ENCODE measurements around the gene ZNF750.
A peak's percentile ranks its signal among the peaks of the same experiment; 100 is the strongest.

Gene ZNF750

DNA sequence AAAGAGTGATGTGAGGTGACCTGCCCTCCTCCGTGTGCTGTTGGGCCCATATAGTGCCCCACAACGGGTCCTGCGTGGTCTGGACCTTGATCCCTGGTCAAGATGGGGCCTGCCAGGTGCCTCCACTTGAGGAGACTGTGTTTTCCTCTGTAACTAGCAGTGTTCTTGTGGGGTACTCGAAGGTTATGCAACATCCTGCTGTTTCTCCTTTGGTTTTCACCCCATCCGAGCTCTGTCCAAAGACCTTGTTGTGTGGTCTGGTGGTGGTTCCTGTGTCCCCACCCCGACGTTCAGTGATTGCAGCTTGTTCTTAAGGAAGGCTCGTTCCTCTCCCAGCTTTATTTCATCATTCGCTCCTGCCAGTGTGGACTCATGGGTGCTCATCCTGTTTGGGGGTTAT, 38.7 kb upstream of the ZNF750 start:
- no peak for TF ChIP-seq CTCF (conservative IDR thresholded peaks at IDR 0.05; ENCODE audit: low read depth)
- POLR2A ChIA-PET (ENCODE audit: low non-redundant PET) = no interaction called here
- peak overlapping the region; percentile 97 for H3K27ac ChIP-seq
- CTCF ChIA-PET = no interaction called here
- no peak for DNase-seq (ENCODE audit: low spot score)

GRCh38 chr17:82876602-82877379, 37.0 kb upstream of the ZNF750 start:
- DNase-seq (ENCODE audit: low spot score) = peak; percentile 80
- peak; percentile 43 for TF ChIP-seq CTCF (conservative IDR thresholded peaks at IDR 0.05; ENCODE audit: low read depth)
- peak overlapping the region; percentile 97 for H3K27ac ChIP-seq
- POLR2A ChIA-PET (ENCODE audit: low non-redundant PET) = interaction anchor here (1.0 to 2.3 kb wide), 3 partner anchors 35 to 38 kb away, joined by 3 to 12 read pairs (median 3); partner anchors contain the start of gene ZNF750
- CTCF ChIA-PET = interaction anchor here (0.6 to 3.0 kb wide), 10 partner anchors 9 to 158 kb away, joined by 3 to 20 read pairs (median 3); no protein-coding TSS in a partner anchor

DNA sequence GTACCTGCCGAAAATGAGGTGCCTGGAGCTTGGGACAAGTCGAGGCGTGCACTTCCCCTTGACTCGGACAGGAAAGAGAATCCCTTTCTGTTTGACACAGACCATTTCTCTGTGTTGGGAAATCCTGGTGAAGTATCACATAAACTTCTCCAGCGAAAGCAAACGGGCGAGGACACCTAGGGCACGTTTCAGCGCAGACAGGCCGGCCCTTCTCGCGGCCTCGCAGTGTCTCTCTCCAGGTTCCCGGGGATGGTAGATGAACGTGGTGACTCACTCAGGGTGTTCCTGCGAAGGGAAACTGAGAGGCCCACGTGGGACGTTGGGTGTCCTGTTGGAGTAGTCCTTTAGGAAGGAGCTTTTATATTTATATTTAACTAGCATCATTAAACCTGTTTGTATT, 36.3 kb upstream of the ZNF750 start:
- peak overlapping the region; percentile 97 for H3K27ac ChIP-seq
- DNase-seq (ENCODE audit: low spot score) = peak; percentile 92
- no peak for TF ChIP-seq CTCF (conservative IDR thresholded peaks at IDR 0.05; ENCODE audit: low read depth)
- ChIA-PET POLR2A (ENCODE audit: low non-redundant PET) (interaction anchor here (1.0 to 2.3 kb wide), 5 partner anchors 16 to 37 kb away, joined by 3 to 12 read pairs (median 4); partner anchors contain the start of gene ZNF750), CTCF (interaction anchor here (0.6 to 3.0 kb wide), 11 partner anchors 10 to 159 kb away, joined by 3 to 20 read pairs (median 3); no protein-coding TSS in a partner anchor)

GRCh38 chr17:82875407-82875856, 35.6 kb upstream of the ZNF750 start:
- POLR2A ChIA-PET (ENCODE audit: low non-redundant PET) = interaction anchor here (0.8 to 2.3 kb wide), 7 partner anchors 9 to 41 kb away, joined by 3 to 12 read pairs (median 7); partner anchors contain the start of gene ZNF750
- peak; percentile 91 for DNase-seq (ENCODE audit: low spot score)
- CTCF ChIA-PET = interaction anchor here (0.6 to 3.0 kb wide), 6 partner anchors 25 to 1053 kb away, joined by 3 to 20 read pairs (median 7); no protein-coding TSS in a partner anchor
- H3K27ac ChIP-seq = peak overlapping the region; percentile 97
- no peak for TF ChIP-seq CTCF (conservative IDR thresholded peaks at IDR 0.05; ENCODE audit: low read depth)

DNA sequence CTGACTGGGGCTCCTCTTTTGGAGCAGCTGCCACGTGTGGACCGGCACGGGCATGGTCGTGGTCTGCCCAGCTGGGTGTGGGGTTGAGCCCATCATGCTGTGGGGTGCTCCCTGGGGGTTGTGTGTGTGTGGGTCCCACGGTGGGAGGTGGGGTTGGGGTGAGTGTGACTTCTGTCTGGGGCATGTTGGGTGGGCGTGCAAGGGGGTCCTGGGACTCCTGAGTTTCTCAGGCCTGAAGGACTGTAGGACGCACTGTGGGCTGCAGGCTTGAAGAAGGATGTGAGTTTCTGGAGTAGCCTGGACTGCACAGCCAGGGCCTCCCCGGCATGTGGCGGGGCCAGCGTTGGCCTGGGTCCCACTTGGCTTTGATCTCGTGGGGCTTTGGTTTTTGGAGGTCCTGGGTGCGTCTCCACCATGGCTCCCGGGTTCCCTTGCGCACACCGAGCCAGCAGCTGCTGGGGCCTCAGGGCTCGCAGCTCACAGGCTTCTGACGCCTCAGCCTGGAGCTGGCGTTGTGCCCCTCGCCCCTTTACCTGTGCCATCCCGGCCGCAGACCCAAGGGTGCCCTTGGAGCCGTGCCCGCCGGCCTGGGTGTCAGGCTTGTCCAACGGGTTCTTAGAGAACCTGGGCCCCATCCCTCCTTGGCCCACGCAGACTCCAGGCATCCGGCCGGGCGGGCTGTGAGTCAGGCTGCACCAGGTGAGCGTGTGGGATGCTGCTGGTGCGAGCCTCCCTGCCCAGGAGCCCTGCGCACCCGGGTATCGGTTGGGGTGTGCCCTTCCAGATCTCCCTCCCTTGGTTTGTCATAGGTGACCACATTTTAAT, 34.4 kb upstream of the ZNF750 start:
- POLR2A ChIA-PET (ENCODE audit: low non-redundant PET) = interaction anchor here (0.8 to 2.3 kb wide), 4 partner anchors 14 to 37 kb away, joined by 3 to 12 read pairs (median 6); partner anchors contain the start of gene ZNF750
- H3K27ac ChIP-seq = peak overlapping the region; percentile 97
- DNase-seq (ENCODE audit: low spot score) = peak; percentile 94
- CTCF ChIA-PET = interaction anchor here (3.0 kb wide), 1 partner anchor 37 kb away, joined by 20 read pairs; no protein-coding TSS in a partner anchor
- TF ChIP-seq CTCF (conservative IDR thresholded peaks at IDR 0.05; ENCODE audit: low read depth) = no peak

GRCh38 chr17:82873521-82873920, 33.7 kb upstream of the ZNF750 start:
- TF ChIP-seq CTCF (conservative IDR thresholded peaks at IDR 0.05; ENCODE audit: low read depth) = no peak
- POLR2A ChIA-PET (ENCODE audit: low non-redundant PET) = no interaction called here
- H3K27ac ChIP-seq = peak overlapping the region; percentile 97
- DNase-seq (ENCODE audit: low spot score) = no peak
- CTCF ChIA-PET = interaction anchor here (0.6 to 1.1 kb wide), 3 partner anchors 13 to 91 kb away, joined by 3 to 9 read pairs (median 3); no protein-coding TSS in a partner anchor

Measured in RWPE1 (cell line).